ENCODE data around the gene LIPC. TPM values are rescaled to one million over a fixed set of nuclear protein-coding genes. Genes with fewer than 3 reads are reported as not detected.

Gene LIPC
- total and polyA plus RNA-seq, 2 experiments from 2014 or later: not detected

GRCh38 chr15:58536414-58536813 lies 104.6 kb downstream of the LIPC start (continued):
- TF ChIP-seq, protein P1, sequence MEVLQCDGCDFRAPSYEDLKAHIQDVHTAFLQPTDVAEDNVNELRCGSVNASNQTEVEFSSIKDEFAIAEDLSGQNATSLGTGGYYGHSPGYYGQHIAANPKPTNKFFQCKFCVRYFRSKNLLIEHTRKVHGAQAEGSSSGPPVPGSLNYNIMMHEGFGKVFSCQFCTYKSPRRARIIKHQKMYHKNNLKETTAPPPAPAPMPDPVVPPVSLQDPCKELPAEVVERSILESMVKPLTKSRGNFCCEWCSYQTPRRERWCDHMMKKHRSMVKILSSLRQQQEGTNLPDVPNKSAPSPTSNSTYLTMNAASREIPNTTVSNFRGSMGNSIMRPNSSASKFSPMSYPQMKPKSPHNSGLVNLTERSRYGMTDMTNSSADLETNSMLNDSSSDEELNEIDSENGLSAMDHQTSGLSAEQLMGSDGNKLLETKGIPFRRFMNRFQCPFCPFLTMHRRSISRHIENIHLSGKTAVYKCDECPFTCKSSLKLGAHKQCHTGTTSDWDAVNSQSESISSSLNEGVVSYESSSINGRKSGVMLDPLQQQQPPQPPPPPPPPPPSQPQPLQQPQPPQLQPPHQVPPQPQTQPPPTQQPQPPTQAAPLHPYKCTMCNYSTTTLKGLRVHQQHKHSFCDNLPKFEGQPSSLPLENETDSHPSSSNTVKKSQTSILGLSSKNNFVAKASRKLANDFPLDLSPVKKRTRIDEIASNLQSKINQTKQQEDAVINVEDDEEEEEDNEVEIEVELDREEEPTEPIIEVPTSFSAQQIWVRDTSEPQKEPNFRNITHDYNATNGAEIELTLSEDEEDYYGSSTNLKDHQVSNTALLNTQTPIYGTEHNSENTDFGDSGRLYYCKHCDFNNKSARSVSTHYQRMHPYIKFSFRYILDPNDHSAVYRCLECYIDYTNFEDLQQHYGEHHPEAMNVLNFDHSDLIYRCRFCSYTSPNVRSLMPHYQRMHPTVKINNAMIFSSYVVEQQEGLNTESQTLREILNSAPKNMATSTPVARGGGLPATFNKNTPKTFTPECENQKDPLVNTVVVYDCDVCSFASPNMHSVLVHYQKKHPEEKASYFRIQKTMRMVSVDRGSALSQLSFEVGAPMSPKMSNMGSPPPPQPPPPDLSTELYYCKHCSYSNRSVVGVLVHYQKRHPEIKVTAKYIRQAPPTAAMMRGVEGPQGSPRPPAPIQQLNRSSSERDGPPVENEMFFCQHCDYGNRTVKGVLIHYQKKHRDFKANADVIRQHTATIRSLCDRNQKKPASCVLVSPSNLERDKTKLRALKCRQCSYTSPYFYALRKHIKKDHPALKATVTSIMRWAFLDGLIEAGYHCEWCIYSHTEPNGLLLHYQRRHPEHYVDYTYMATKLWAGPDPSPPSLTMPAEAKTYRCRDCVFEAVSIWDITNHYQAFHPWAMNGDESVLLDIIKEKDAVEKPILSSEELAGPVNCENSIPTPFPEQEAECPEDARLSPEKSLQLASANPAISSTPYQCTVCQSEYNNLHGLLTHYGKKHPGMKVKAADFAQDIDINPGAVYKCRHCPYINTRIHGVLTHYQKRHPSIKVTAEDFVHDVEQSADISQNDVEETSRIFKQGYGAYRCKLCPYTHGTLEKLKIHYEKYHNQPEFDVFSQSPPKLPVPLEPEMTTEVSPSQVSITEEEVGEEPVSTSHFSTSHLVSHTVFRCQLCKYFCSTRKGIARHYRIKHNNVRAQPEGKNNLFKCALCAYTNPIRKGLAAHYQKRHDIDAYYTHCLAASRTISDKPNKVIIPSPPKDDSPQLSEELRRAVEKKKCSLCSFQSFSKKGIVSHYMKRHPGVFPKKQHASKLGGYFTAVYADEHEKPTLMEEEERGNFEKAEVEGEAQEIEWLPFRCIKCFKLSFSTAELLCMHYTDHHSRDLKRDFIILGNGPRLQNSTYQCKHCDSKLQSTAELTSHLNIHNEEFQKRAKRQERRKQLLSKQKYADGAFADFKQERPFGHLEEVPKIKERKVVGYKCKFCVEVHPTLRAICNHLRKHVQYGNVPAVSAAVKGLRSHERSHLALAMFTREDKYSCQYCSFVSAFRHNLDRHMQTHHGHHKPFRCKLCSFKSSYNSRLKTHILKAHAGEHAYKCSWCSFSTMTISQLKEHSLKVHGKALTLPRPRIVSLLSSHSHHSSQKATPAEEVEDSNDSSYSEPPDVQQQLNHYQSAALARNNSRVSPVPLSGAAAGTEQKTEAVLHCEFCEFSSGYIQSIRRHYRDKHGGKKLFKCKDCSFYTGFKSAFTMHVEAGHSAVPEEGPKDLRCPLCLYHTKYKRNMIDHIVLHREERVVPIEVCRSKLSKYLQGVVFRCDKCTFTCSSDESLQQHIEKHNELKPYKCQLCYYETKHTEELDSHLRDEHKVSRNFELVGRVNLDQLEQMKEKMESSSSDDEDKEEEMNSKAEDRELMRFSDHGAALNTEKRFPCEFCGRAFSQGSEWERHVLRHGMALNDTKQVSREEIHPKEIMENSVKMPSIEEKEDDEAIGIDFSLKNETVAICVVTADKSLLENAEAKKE (CRISPR knock-in tag; IDR thresholded peaks at IDR 0.05): no peak
- TF ChIP-seq EZH2 (IDR thresholded peaks at IDR 0.05; ENCODE audit: low read depth, unreplicated experiment) (no peak), CREB1 (CRISPR knock-in tag; IDR thresholded peaks at IDR 0.05; ENCODE audit: low read depth) (no peak)
- TF ChIP-seq, protein P2, sequence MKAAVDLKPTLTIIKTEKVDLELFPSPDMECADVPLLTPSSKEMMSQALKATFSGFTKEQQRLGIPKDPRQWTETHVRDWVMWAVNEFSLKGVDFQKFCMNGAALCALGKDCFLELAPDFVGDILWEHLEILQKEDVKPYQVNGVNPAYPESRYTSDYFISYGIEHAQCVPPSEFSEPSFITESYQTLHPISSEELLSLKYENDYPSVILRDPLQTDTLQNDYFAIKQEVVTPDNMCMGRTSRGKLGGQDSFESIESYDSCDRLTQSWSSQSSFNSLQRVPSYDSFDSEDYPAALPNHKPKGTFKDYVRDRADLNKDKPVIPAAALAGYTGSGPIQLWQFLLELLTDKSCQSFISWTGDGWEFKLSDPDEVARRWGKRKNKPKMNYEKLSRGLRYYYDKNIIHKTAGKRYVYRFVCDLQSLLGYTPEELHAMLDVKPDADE (IDR thresholded peaks at IDR 0.05): no peak

- H3K27me3 Mint-ChIP-seq (ENCODE audit: insufficient read depth, low read depth, poor library complexity): peaks cover 7% of the 10 kb centered on the region
- H3K27me3 ChIP-seq (ENCODE audit: insufficient read depth): no peaks in the 10 kb centered on the region
- peaks cover 4% of the 10 kb centered on the region; the same call in 2 of the 3 replicates for H3K4me1 Mint-ChIP-seq
- H3K27ac Mint-ChIP-seq: no peak overlapping the region
- no peak for DNase-seq (ENCODE audit: low spot score)
- H3K4me3 ChIP-seq: no peak overlapping the region
- H3K79me2 ChIP-seq (replicated peaks; ENCODE audit: insufficient read depth): no peaks in the 10 kb centered on the region
- no peaks in the 10 kb centered on the region for H4K20me1 ChIP-seq (replicated peaks; ENCODE audit: insufficient read depth)
- H2AFZ ChIP-seq: no peak overlapping the region
- no peak overlapping the region for H3K27ac ChIP-seq (ENCODE audit: low read depth)
- H3K4me2 ChIP-seq: no peak overlapping the region
- H3K36me3 Mint-ChIP-seq (ENCODE audit: low read depth): no peaks in the 10 kb centered on the region
- H3K9me3 Mint-ChIP-seq: no peaks in the 10 kb centered on the region
- H3F3A ChIP-seq (replicated peaks; ENCODE audit: low read depth): no peaks in the 10 kb centered on the region
- H3K4me1 ChIP-seq (ENCODE audit: insufficient read depth): no peaks in the 10 kb centered on the region
- H3K36me3 ChIP-seq (ENCODE audit: insufficient read depth): no peaks in the 10 kb centered on the region
- no peak overlapping the region for H3K4me3 Mint-ChIP-seq
- no peak for ATAC-seq
- peaks cover 2% of the 10 kb centered on the region; the same call in 1 of the 2 replicates for H3K9me2 ChIP-seq (ENCODE audit: insufficient read depth)
- TF ChIP-seq CREB1 (CRISPR knock-in tag; IDR thresholded peaks at IDR 0.05; ENCODE audit: low read depth): no peak
- no peak for TF ChIP-seq EZH2phosphoT487 (IDR thresholded peaks at IDR 0.05; ENCODE audit: unreplicated experiment)
- no peak for TF ChIP-seq ZNF331 (CRISPR knock-in tag; IDR thresholded peaks at IDR 0.05; ENCODE audit: low read depth)
- TF ChIP-seq ZNF114 (CRISPR knock-in tag; IDR thresholded peaks at IDR 0.05): no peak
- TF ChIP-seq JUNB (IDR thresholded peaks at IDR 0.05; ENCODE audit: unreplicated experiment): no peak
- no peak for TF ChIP-seq EZH2 (IDR thresholded peaks at IDR 0.05; ENCODE audit: low read depth, unreplicated experiment)
- TF ChIP-seq NANOG (IDR thresholded peaks at IDR 0.05; ENCODE audit: borderline replicate concordance): no peak
- TF ChIP-seq STAT1 (IDR thresholded peaks at IDR 0.05; ENCODE audit: unreplicated experiment): no peak
Measured at GRCh38 chr15:58537033-58537432, 105.2 kb downstream of the LIPC start.
